Activated CD4-positive, alpha-beta T cell treated with anti-CD3 and anti-CD28 coated beads, Interleukin-2, amount 50 U/mL, for 4 hours (primary cell): ENCODE data around the gene VWA7.

ENCODE experiments used
- DNase-seq, 2 experiments: peaks; one replicate each; pipeline ENCODE4 v3.0.0-alpha.2; 2020

VWA7 gene

GRCh38 chr6:31776485-31776988 lies 591 bp downstream of the VWA7 start:
- DNase-seq: no peak

- DNase-seq: no peak
Measured at GRCh38 chr6:31775633-31776484, 1.3 kb downstream of the VWA7 start.

GRCh38 chr6:31775184-31775583 lies 1.9 kb downstream of the VWA7 start:
- DNase-seq: no peak

- DNase-seq: peak; percentile 37 to 47
Measured at GRCh38 chr6:31771992-31772358, 5.2 kb downstream of the VWA7 start.

- no peak for DNase-seq
Measured at GRCh38 chr6:31770860-31771259, 6.3 kb downstream of the VWA7 start.

- peak; percentile 76 to 79 for DNase-seq
Measured at GRCh38 chr6:31769684-31770371, 7.3 kb downstream of the VWA7 start.

- no peak for DNase-seq
Measured at GRCh38 chr6:31768363-31769257, 8.5 kb downstream of the VWA7 start.

GRCh38 chr6:31767096-31767645 lies 10.0 kb downstream of the VWA7 start:
- no peak for DNase-seq

- no peak for DNase-seq
Measured at GRCh38 chr6:31765910-31766794, 11.0 kb downstream of the VWA7 start.

GRCh38 chr6:31765559-31765909 lies 11.6 kb downstream of the VWA7 start:
- no peak for DNase-seq

- DNase-seq: no peak
Measured at GRCh38 chr6:31764198-31764597, 12.9 kb downstream of the VWA7 start.

GRCh38 chr6:31763619-31763940 lies 13.5 kb downstream of the VWA7 start:
- no peak for DNase-seq

- no peak for DNase-seq
Measured at GRCh38 chr6:31762878-31763618, 14.1 kb downstream of the VWA7 start.

GRCh38 chr6:31762356-31762755 lies 14.8 kb downstream of the VWA7 start, which contains the start of gene SAPCD1:
SAPCD1 (plus strand) TSS chr6:31762656; CDS start chr6:31763055, 399 bp downstream.
- no peak for DNase-seq

- no peak for DNase-seq
Measured at GRCh38 chr6:31761343-31761742, 15.8 kb downstream of the VWA7 start.

GRCh38 chr6:31760790-31761189 lies 16.3 kb downstream of the VWA7 start:
- DNase-seq: no peak

GRCh38 chr6:31758281-31758680 lies 18.8 kb downstream of the VWA7 start:
- DNase-seq: no peak

GRCh38 chr6:31752739-31753319 lies 24.3 kb downstream of the VWA7 start:
- no peak for DNase-seq

GRCh38 chr6:31750411-31751022 lies 26.6 kb downstream of the VWA7 start:
- DNase-seq: no peak
